Osteoblast (primary cell): Measurements from ENCODE around the gene C6orf136. TPM values are rescaled to one million over a fixed set of nuclear protein-coding genes. Genes with fewer than 3 reads are reported as not detected.

Experiments used
- DNase-seq: peaks from one replicate; pipeline ENCODE4 v3.0.0; 2011; ENCODE audit warnings: low spot score, mixed read lengths; ENCODE audit not compliant: insufficient read length; ENCODE audit errors: missing footprints
- H2AFZ ChIP-seq: 2 replicates; pipeline ENCODE4 v1.6.0; 2011; ENCODE audit warnings: mild to moderate bottlenecking, low read length
- H3K27ac ChIP-seq: 2 replicates; pipeline ENCODE4 v1.5.1; 2011; ENCODE audit warnings: mild to moderate bottlenecking, low read depth, low read length, moderate library complexity
- H3K27me3 ChIP-seq: 2 replicates; pipeline ENCODE4 v1.6.0; 2012; ENCODE audit warnings: mild to moderate bottlenecking, control low read depth, inconsistent platforms, low read length, moderate library complexity; ENCODE audit not compliant: insufficient read depth
- H3K36me3 ChIP-seq: 2 replicates; pipeline ENCODE4 v1.5.1; 2011; ENCODE audit warnings: mild to moderate bottlenecking, low read length, control low read depth, moderate library complexity; ENCODE audit not compliant: insufficient read depth
- H3K4me1 ChIP-seq: 2 replicates; pipeline ENCODE4 v1.5.1; 2011; ENCODE audit warnings: mild to moderate bottlenecking, low read length, control low read depth, moderate library complexity; ENCODE audit not compliant: insufficient read depth
- H3K4me2 ChIP-seq: 2 replicates; pipeline ENCODE4 v1.6.0; 2011; ENCODE audit warnings: mild to moderate bottlenecking, low read length; ENCODE audit not compliant: insufficient read depth
- H3K4me3 ChIP-seq: fragments of 200-600 bp; sonication (generic); 3 replicates; pipeline ENCODE4 v1.5.1; 2012; ENCODE audit warnings: mild to moderate bottlenecking, low read length, inconsistent platforms; ENCODE audit not compliant: insufficient read depth
- H3K79me2 ChIP-seq: 2 replicates; pipeline ENCODE4 v1.6.0; 2012; ENCODE audit warnings: mild to moderate bottlenecking, low read length, control low read depth, inconsistent platforms; ENCODE audit not compliant: insufficient read depth
- H3K9me3 ChIP-seq: 2 replicates; pipeline ENCODE4 v1.5.1; 2011; ENCODE audit warnings: low read depth, low read length, control low read depth
- H4K20me1 ChIP-seq: 2 replicates; pipeline ENCODE4 v1.6.0; 2012; ENCODE audit warnings: mild to moderate bottlenecking, low read length, control low read depth; ENCODE audit not compliant: insufficient read depth
- CTCF ChIP-seq: IDR thresholded peaks from 2 replicates; pipeline ENCODE4 v1.5.1; 2011; ENCODE audit warnings: mild to moderate bottlenecking, low read depth, low read length, moderate library complexity; ENCODE audit errors: extremely low read depth
- total RNA-seq: library from RNA; depleted of rRNA; stranded (reverse); fragments of >200 nt; gene quantifications from 2 replicates; pipeline ENCODE4 v1.2.3, GENCODE V29; 2012

Gene C6orf136
- total RNA-seq, 1 donor, result 6.2 TPM

GRCh38 chr6:30615958-30616810 is 30.7 kb upstream of the C6orf136 start:
- H3K79me2 ChIP-seq, result peaks cover 46% of the 10 kb centered on the region
- TF ChIP-seq CTCF, result no peak
- H4K20me1 ChIP-seq, result peaks cover 33% of the 10 kb centered on the region
- no peaks in the 10 kb centered on the region for H3K27me3 ChIP-seq
- peaks cover 36% of the 10 kb centered on the region for H3K36me3 ChIP-seq
- no peaks in the 10 kb centered on the region for H3K9me3 ChIP-seq
- peak overlapping the region; percentile 86 for H3K4me2 ChIP-seq
- H3K4me3 ChIP-seq, result peak overlapping the region; percentile 95
- peak overlapping the region; percentile 99 for H3K27ac ChIP-seq
- peaks cover 50% of the 10 kb centered on the region for H3K4me1 ChIP-seq
- DNase-seq, result no peak
- H2AFZ ChIP-seq, result no peak overlapping the region

- Histone ChIP-seq H3K4me2 (peak within 1 kb of the TSS; percentile 98), H3K79me2 (peaks cover 40% of the 10 kb centered on the region), H3K4me3 (peak within 1 kb of the TSS; percentile 98), H3K27ac (peak within 1 kb of the TSS; percentile 99), H3K4me1 (peaks cover 44% of the 10 kb centered on the region), H2AFZ (peak within 1 kb of the TSS; percentile 96), H3K27me3 (no peaks in the 10 kb centered on the region), H3K9me3 (no peaks in the 10 kb centered on the region), H3K36me3 (peaks cover 36% of the 10 kb centered on the region), H4K20me1 (peaks cover 26% of the 10 kb centered on the region)
- TF ChIP-seq CTCF, result no peak
- DNase-seq, result peak; percentile 88
Measured at GRCh38 chr6:30616811-30617564, 29.9 kb upstream of the C6orf136 start, which contains the start of gene PPP1R10. Gene PPP1R10 (minus strand): TSS chr6:30617243. CDS start chr6:30609944, 7,299 bp downstream.

- Histone ChIP-seq H3K36me3 (peaks cover 44% of the 10 kb centered on the region), H3K27ac (peak within 1 kb of the TSS; percentile 99), H3K9me3 (no peaks in the 10 kb centered on the region), H3K79me2 (peaks cover 40% of the 10 kb centered on the region), H3K27me3 (no peaks in the 10 kb centered on the region), H4K20me1 (peaks cover 19% of the 10 kb centered on the region), H3K4me1 (peaks cover 38% of the 10 kb centered on the region), H2AFZ (peak within 1 kb of the TSS; percentile 96), H3K4me3 (peak within 1 kb of the TSS; percentile 98), H3K4me2 (peak within 1 kb of the TSS; percentile 98)
- TF ChIP-seq CTCF, result no peak
- DNase-seq, result peak; percentile 93
Measured at GRCh38 chr6:30617565-30618269, 29.2 kb upstream of the C6orf136 start, which contains the start of gene MRPS18B. Gene MRPS18B (plus strand): TSS chr6:30617840. CDS start chr6:30617866, 26 bp downstream.
